NCI-H774 (cell line): Measurements from ENCODE around the gene OR1I1.

Experiments used
- DNase-seq: peaks from one replicate; lab custom pipeline; 2025; lab: John Stamatoyannopoulos, UW

The OR1I1 gene

GRCh38 chr19:15098460-15098859 lies 16.4 kb downstream of the OR1I1 start:
- no peak for DNase-seq

DNA sequence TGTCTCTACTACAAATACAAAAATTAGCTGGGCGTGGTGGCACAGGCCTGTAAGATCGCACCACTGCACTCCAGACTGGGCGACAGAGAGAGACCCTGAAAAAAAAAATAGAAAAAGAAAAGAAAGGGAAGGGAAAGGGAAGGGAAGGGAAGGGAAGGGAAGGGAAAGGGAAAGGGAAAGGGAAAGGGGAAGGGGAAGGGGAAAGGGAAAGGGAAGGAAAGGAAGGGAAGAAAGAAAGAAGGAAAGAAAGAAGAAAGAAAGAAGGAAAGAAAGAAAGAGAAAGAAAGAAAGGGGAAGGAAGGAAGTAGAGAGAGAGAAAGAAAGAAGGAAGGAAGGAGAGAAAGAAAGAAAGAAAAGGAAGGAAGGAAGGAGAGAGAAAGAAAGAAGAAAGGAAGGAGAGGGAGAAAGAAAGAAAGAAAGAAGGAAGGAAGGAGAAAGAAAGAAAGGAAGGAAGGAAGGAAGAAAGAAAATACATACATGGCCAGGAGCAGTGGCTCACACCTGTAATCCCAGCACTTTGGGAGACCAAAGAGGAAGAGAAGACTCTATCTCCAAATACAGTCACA lies 17.1 kb downstream of the OR1I1 start:
- no peak for DNase-seq

DNA sequence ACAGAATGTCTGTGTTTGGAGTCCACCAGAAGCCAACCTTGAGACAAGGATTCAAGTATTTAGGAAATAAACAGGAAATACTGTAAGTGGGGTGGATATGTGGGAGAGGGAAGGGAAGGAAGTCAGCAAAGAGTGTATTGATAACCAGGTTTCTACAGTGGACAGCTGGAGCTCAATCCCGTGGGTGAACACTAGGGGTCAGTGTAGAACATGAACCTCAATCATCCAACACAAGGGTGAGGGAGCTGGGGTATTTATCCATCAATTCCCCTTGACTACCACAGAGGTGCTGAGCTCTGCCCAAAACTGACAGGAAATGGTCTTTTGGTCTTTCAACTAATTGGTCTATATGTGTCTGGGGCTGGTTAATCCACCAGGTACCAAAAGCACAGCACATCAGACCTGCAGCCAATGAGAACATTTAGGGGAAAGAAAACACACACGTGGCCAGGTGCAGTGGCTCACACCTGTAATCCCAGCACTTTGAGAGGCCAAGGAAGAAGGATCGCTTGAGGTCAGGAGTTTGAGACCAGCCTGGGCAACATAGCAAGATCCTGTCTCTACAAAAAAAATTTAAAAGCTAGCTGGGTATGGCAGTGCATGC lies 19.6 kb downstream of the OR1I1 start:
- no peak for DNase-seq

GRCh38 chr19:15104003-15104402 lies 22.0 kb downstream of the OR1I1 start:
- DNase-seq, result no peak

DNA sequence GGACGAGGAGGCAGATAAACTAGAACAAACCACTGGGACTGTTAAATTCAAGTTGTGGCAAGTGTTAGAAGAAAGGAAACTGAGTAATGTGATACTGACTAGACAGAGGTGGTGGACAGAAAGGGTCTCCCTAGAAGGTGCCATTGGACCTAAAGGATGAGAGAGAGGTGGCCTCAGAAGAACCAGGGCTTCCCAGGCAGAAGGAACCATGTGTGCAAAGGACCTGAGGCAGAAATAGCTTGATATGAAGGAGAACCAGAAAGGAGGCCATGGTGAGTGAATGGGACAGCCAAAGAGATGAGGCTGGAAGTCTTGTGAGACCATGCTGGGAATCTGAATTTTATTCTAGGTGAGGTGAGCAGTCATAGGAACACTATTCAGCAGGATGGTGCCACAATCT lies 22.4 kb downstream of the OR1I1 start:
- no peak for DNase-seq

- DNase-seq, result no peak
Observed at GRCh38 chr19:15105044-15105443, 23.0 kb downstream of the OR1I1 start.

- no peak for DNase-seq
Observed at GRCh38 chr19:15107061-15108010, 25.3 kb downstream of the OR1I1 start, which contains the start of gene SYDE1. Gene SYDE1 (plus strand): TSS chr19:15107401. CDS start chr19:15107434, 33 bp downstream.

- no peak for DNase-seq
Observed at GRCh38 chr19:15108145-15108844, 26.3 kb downstream of the OR1I1 start.

- no peak for DNase-seq
Observed at GRCh38 chr19:15108845-15109767, 27.1 kb downstream of the OR1I1 start.

GRCh38 chr19:15109768-15110417 lies 27.9 kb downstream of the OR1I1 start:
- no peak for DNase-seq

DNA sequence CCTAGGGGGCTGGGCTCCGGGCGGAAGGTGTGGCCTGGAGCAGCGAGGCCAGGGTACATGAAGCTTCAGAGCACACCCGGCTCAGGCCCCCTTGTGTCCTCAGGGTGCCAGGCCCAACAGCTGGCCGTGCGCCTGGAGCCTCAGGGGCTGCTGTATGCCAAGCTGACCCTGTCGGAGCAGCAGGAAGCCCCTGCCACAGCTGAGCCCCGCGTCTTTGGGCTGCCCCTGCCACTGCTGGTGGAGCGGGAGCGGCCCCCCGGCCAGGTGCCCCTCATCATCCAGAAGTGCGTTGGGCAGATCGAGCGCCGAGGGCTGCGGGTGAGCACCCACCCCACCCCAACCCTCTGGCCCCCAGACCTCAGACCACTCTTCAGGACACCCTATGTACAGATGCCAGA lies 28.4 kb downstream of the OR1I1 start:
- DNase-seq, result no peak

DNA sequence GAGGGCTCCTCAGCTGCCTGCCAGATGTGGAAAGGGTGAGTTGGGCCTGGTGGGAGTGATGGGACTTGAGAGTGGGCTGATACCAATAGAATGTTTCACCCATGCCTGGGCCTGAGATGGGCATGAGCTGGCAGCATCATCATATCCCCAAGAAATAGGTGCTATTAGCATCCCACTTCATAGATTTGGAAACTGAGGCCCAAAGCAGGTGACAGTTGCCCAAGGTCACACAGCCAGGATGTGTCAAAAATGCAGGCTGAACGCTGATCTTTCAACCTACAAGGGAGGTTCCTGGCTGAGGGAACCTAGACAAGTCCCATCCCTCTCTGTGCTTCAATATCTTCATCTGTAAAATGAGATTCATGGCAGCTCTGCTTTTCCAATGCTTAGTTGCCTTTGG lies 29.7 kb downstream of the OR1I1 start:
- DNase-seq, result no peak

- no peak for DNase-seq
Observed at GRCh38 chr19:15112385-15112784, 30.4 kb downstream of the OR1I1 start.

GRCh38 chr19:15113245-15114152 lies 31.5 kb downstream of the OR1I1 start:
- no peak for DNase-seq

- no peak for DNase-seq
Observed at GRCh38 chr19:15114153-15114540, 32.1 kb downstream of the OR1I1 start.

DNA sequence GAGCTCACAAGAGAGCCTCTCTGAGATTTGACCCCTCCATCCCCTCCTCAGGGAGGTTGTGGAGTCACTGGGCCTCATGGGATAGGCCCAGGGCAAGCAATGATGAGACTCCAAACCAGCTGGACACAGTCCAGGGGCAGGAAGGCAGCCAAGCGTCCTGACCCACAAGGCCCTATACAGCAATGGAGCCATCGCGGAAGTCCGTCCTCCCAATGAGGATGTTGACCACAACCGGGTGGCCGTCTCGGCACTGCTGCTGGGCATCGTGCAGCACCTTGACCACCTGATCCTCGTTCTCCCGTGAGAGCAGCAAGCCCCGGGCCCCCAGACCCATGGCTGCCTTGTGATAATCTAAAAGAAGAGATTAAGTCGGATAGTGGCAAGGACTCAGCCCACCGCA lies 33.1 kb downstream of the OR1I1 start:
- no peak for DNase-seq

- DNase-seq, result no peak
Observed at GRCh38 chr19:15115762-15116615, 34.0 kb downstream of the OR1I1 start.

DNA sequence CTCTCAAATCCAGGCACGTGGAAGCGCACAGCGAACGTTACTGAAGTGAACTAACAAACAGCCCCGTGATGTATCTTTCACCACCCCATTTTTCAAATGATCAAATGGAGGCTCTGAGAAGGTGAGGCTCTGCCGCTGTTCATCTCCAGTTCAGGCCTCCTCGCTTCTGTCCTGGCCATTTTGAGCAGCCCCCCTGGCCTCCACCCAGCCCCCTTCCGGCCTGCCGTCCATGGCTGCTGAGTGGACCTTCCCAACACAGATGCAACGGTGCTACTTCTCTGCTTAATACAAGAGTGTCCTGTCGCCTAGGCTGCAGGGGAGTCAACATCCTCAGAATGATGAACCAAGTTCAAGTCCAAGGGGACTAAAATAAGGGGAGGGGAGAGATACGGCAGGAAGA lies 34.8 kb downstream of the OR1I1 start:
- DNase-seq, result no peak

GRCh38 chr19:15118248-15118647 lies 36.2 kb downstream of the OR1I1 start:
- DNase-seq, result no peak
